ENCODE data around the gene DRD2. TPM values are rescaled to one million over a fixed set of nuclear protein-coding genes. Genes with fewer than 3 reads are reported as not detected.

Gene DRD2
- total and polyA plus RNA-seq, 2 experiments from 2014 or later, result 0.07 to 0.24 TPM

GRCh38 chr11:113397821-113398220, 77.4 kb downstream of the DRD2 start:
- no peak for DNase-seq (ENCODE audit: low read depth in 1 of 2, low spot score in 1 of 2)
- no peak for TF ChIP-seq CTCF (IDR thresholded peaks at IDR 0.05; ENCODE audit: low read depth, low read length)
- no peak overlapping the region for H3K27ac ChIP-seq
- no peaks in the 10 kb centered on the region for H3K9me3 ChIP-seq (ENCODE audit: low read depth)
- no peaks in the 10 kb centered on the region for H3K27me3 ChIP-seq
- H3K36me3 ChIP-seq, result no peaks in the 10 kb centered on the region
- H3K4me1 ChIP-seq (ENCODE audit: low read depth), result no peaks in the 10 kb centered on the region
- no peak overlapping the region for H3K4me3 ChIP-seq

- no peak for DNase-seq (ENCODE audit: low read depth in 1 of 2, low spot score in 1 of 2)
- Histone ChIP-seq H3K4me3 (no peak overlapping the region), H3K9me3 (ENCODE audit: low read depth) (no peaks in the 10 kb centered on the region), H3K4me1 (ENCODE audit: low read depth) (no peaks in the 10 kb centered on the region), H3K36me3 (no peaks in the 10 kb centered on the region), H3K27me3 (no peaks in the 10 kb centered on the region), H3K27ac (no peak overlapping the region)
- TF ChIP-seq CTCF (IDR thresholded peaks at IDR 0.05; ENCODE audit: low read depth, low read length), result no peak
These were observed 78.0 kb downstream of the DRD2 start for GRCh38 chr11:113397212-113397611.

GRCh38 chr11:113396690-113397089, 78.5 kb downstream of the DRD2 start:
- no peaks in the 10 kb centered on the region for H3K36me3 ChIP-seq
- no peaks in the 10 kb centered on the region for H3K9me3 ChIP-seq (ENCODE audit: low read depth)
- H3K27ac ChIP-seq, result no peak overlapping the region
- no peaks in the 10 kb centered on the region for H3K27me3 ChIP-seq
- no peaks in the 10 kb centered on the region for H3K4me1 ChIP-seq (ENCODE audit: low read depth)
- H3K4me3 ChIP-seq, result no peak overlapping the region
- DNase-seq (ENCODE audit: low read depth in 1 of 2, low spot score in 1 of 2), result no peak
- no peak for TF ChIP-seq CTCF (IDR thresholded peaks at IDR 0.05; ENCODE audit: low read depth, low read length)

GRCh38 chr11:113395782-113396336, 79.3 kb downstream of the DRD2 start:
- DNase-seq (ENCODE audit: low read depth in 1 of 2, low spot score in 1 of 2), result no peak
- Histone ChIP-seq H3K27ac (no peak overlapping the region), H3K4me1 (ENCODE audit: low read depth) (no peaks in the 10 kb centered on the region), H3K9me3 (ENCODE audit: low read depth) (no peaks in the 10 kb centered on the region), H3K4me3 (no peak overlapping the region), H3K36me3 (no peaks in the 10 kb centered on the region), H3K27me3 (peaks cover 3% of the 10 kb centered on the region)
- TF ChIP-seq CTCF (IDR thresholded peaks at IDR 0.05; ENCODE audit: low read depth, low read length), result no peak

GRCh38 chr11:113394919-113395318, 80.3 kb downstream of the DRD2 start:
- H3K36me3 ChIP-seq, result no peaks in the 10 kb centered on the region
- no peak overlapping the region for H3K27ac ChIP-seq
- TF ChIP-seq CTCF (IDR thresholded peaks at IDR 0.05; ENCODE audit: low read depth, low read length), result no peak
- DNase-seq (ENCODE audit: low read depth in 1 of 2, low spot score in 1 of 2), result no peak
- peaks cover 3% of the 10 kb centered on the region for H3K27me3 ChIP-seq
- H3K4me3 ChIP-seq, result no peak overlapping the region
- H3K9me3 ChIP-seq (ENCODE audit: low read depth), result no peaks in the 10 kb centered on the region
- no peaks in the 10 kb centered on the region for H3K4me1 ChIP-seq (ENCODE audit: low read depth)
